PFSK-1 (cell line): Measurements from ENCODE around the gene C19orf25.

ENCODE experiments used
- FOXP2 ChIP-seq: optimal IDR thresholded peaks from 2 replicates; pipeline ENCODE3; 2011; ENCODE audit warnings: borderline replicate concordance, control low read depth, inconsistent platforms; ENCODE audit not compliant: insufficient read depth; ENCODE audit errors: extremely low read length, extremely low read depth
- POLR2AphosphoS5 ChIP-seq: IDR thresholded peaks from 2 replicates; pipeline ENCODE4 v1.6.1; 2012; ENCODE audit warnings: low read depth, mild to moderate bottlenecking, control low read depth, low read length, moderate library complexity
- SIN3A ChIP-seq: IDR thresholded peaks from 2 replicates; pipeline ENCODE4 v1.6.1; 2012; ENCODE audit warnings: mild to moderate bottlenecking, low read length, moderate library complexity, borderline replicate concordance; ENCODE audit not compliant: insufficient read depth
- TAF1 ChIP-seq: IDR thresholded peaks from 2 replicates; pipeline ENCODE4 v1.6.1; 2012; ENCODE audit warnings: low read length, control low read depth, borderline replicate concordance; ENCODE audit not compliant: insufficient read depth
- TF ChIP-seq, protein P1 (sequence below), 2 experiments: IDR thresholded peaks; 2 replicates each; pipeline versions ENCODE4 v1.6.1 to v1.8.0; 2011 to 2012; ENCODE audit warnings: low read depth in 2 of 2, low read length in 2 of 2, control low read depth in 1 of 2, inconsistent platforms in 1 of 2, mild to moderate bottlenecking in 1 of 2, moderate library complexity in 1 of 2; ENCODE audit not compliant: insufficient read depth in 1 of 2

C19orf25 gene

GRCh38 chr19:1452802-1453524 lies 26.1 kb downstream of the C19orf25 start:
- TF ChIP-seq SIN3A (no peak), FOXP2 (no peak), TAF1 (no peak), POLR2AphosphoS5 (no peak)
- TF ChIP-seq, protein P1, sequence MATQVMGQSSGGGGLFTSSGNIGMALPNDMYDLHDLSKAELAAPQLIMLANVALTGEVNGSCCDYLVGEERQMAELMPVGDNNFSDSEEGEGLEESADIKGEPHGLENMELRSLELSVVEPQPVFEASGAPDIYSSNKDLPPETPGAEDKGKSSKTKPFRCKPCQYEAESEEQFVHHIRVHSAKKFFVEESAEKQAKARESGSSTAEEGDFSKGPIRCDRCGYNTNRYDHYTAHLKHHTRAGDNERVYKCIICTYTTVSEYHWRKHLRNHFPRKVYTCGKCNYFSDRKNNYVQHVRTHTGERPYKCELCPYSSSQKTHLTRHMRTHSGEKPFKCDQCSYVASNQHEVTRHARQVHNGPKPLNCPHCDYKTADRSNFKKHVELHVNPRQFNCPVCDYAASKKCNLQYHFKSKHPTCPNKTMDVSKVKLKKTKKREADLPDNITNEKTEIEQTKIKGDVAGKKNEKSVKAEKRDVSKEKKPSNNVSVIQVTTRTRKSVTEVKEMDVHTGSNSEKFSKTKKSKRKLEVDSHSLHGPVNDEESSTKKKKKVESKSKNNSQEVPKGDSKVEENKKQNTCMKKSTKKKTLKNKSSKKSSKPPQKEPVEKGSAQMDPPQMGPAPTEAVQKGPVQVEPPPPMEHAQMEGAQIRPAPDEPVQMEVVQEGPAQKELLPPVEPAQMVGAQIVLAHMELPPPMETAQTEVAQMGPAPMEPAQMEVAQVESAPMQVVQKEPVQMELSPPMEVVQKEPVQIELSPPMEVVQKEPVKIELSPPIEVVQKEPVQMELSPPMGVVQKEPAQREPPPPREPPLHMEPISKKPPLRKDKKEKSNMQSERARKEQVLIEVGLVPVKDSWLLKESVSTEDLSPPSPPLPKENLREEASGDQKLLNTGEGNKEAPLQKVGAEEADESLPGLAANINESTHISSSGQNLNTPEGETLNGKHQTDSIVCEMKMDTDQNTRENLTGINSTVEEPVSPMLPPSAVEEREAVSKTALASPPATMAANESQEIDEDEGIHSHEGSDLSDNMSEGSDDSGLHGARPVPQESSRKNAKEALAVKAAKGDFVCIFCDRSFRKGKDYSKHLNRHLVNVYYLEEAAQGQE (IDR thresholded peaks at IDR 0.05; ENCODE audit: insufficient read depth in 1 of 2, low read depth in 2 of 2, low read length in 2 of 2), result no peak

DNA sequence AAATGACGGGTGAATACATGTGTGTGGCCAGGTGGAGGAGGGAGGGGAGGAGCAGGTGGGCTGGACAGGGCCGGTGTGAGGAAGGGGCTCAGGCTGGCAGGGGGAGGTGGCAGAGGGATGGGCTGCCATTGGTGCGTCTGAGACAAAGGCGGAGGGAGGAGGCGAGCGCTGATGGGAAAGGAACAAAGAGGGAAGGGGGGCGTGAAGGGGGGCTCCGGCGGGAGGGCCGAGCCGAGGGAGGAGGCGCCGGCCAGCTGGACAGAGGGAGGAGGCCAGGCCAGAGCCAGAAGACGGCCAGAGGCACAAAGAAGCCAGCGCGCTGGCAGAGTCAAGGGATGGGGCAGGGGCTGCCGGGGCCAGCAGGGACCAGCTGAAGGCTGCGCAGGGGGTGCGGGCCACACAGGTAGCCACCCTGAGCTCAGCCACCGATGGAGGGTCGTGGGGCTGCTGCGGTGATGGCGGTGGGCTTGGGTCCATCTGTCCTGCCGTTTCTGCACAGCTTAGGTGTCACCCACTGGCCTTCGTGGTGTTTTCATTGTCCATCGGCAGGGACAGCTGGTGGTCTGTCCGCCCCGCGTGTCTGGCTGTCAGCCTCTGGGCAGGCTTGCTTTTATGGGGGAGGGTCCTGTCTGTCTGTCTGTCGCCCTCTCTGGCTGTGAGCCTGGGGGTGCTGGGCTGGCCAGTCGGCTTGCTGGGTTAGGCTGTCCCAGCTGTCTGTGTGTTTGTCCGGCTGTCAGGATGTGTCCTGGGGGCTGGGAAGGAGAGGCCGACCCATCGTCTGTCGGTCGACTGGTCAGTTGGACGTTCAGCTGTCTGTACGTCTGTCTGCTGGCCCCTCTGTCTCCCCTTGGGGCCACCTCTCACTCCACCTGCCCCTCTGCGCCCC lies 26.9 kb downstream of the C19orf25 start:
- no peak for TF ChIP-seq POLR2AphosphoS5
- no peak for TF ChIP-seq SIN3A
- no peak for TF ChIP-seq FOXP2
- TF ChIP-seq, protein P1 (IDR thresholded peaks at IDR 0.05; ENCODE audit: insufficient read depth in 1 of 2, low read depth in 2 of 2, low read length in 2 of 2), result no peak
- no peak for TF ChIP-seq TAF1

DNA sequence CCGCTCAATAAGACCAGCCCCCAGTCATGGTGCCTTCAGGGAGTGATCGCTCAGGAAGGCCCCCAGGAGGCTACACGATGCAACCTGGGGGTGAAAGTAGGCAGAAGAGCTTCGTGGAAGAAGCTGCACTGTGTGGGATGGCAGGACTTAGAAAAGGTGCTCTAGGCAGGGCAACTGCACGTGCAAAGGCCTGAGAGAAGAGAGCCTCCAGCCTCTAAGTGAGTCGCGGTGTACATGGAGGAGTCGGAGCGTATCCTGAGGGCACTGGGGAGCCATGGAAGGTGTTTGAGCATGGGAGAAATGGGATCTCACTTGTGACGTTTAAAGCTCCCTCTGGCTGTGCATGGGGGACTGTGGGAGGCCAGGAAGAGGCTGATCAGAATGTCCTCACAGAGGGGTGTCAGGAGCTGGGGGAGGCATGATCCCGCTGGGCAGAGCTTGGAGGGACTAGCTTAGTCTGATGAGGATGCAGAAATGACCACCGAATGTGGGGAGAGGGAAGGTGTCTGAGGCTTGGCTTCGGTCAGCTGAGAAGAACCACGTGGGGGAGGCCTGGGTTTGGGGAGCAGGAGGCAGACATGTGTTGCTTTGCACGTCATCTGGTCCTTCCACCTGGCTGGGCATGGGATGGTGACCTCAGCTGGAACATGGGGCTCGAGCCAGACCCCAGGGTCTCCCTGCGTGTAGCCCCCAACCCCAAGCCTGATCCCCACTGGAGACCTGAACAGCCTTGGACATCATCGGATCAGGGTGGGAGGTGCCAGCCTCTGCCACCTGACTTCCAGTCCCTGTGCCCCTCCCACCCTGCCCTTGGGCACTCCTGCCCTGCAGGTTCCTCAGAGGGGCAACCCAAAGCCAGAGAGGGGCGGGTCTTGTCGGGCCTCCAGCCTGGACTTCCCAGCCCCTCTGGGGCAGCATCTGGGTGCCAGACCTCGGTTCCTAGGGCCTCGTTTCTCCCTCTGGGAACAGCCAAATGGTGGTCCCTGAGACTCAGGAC lies 28.0 kb downstream of the C19orf25 start:
- TF ChIP-seq TAF1, result no peak
- no peak for TF ChIP-seq FOXP2
- TF ChIP-seq POLR2AphosphoS5, result no peak

GRCh38 chr19:1449467-1450442 lies 29.3 kb downstream of the C19orf25 start, which contains the start of gene APC2:
Gene APC2, plus strand, starts transcription at chr19:1450121. Its CDS starts 2,881 bp downstream, at chr19:1453002.
- TF ChIP-seq, protein P1 (IDR thresholded peaks at IDR 0.05; ENCODE audit: insufficient read depth in 1 of 2, low read depth in 2 of 2, low read length in 2 of 2), result no peak
- TF ChIP-seq SIN3A (no peak), POLR2AphosphoS5 (no peak), TAF1 (no peak), FOXP2 (no peak)
